HL-60/S4 treated with retinoic acid at 250 ng/mL for 4 days and 3 days (cell line): ENCODE results near the gene SPPL2C.

Experiments used
- in situ Hi-C: fragments of 300-500 bp; cut with MboI; formaldehyde crosslinking; loops from 2 replicates; pipeline ENCODE4 v1.7.0; 2022; ENCODE audit warnings: low sequenced_read_pairs

SPPL2C gene

DNA sequence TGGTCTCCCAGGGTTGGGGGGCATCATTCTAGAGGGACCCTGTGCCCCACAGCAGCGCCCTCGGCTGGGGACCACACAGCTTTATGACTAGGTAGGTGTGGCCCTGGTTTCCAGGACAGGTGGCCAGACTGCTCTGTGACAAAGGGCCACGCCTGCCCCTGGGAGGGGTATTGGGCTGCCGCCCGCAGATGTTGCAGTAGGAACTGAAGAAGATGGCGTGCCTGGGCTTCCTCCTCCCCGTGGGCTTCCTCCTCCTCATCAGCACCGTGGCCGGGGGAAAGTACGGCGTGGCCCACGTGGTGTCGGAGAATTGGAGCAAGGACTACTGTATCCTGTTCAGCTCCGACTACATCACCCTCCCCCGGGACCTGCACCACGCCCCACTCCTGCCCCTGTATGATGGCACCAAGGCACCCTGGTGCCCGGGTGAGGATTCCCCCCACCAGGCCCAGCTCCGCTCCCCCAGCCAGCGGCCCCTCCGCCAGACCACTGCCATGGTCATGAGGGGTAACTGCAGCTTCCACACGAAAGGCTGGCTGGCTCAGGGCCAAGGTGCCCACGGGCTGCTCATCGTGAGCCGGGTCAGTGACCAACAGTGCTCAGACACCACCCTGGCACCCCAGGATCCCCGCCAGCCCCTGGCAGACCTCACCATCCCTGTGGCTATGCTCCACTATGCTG, at the start of gene SPPL2C:
Gene SPPL2C, plus strand, starts transcription at position 187 of the 681 bp plus-strand sequence. Its CDS starts 26 bp downstream, at position 213.
- in situ Hi-C loops = no loop called here

GRCh38 chr17:45800816-45801215, 43.9 kb upstream of the SPPL2C start:
- in situ Hi-C loops = no loop called here

DNA sequence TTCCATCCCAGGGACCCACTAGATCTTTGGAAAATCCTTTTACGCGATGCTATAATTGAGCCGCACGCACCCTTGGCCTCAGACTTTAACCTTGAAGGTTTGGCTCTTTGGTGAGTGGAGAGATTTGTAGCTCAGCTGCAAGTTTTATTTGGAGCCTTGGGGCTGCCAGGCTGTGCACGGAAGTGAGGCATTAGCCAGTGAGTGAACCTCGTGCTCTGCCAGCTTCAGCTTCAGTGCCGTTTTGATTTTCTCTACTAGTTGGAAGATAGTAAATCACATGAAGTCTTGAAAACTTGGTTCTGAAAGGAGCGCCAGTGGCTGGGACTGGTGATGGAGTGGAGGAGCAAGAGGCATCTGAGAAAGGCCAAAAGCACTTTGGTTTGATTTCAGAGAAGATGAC, 43.3 kb upstream of the SPPL2C start:
- in situ Hi-C loops = no loop called here

DNA sequence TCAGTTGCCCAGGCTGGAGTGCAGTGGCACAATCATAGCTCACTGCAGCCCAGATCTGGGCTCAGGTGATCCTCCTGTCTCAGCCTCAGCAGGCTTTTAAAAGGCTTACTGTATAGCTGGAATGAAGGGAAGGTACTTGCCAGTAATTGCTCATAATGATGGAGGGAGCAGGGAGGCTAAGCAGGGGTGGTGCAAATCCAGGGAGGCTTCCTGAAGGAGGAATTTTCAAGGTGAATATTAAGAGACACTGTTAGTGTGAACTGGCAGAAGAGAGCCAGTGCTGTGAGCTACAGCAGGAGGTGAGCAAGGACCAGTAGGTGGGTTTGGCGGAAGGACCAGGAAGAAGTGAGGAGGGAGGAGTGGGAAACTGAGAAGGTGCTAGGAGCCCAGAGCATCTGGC, 35.8 kb upstream of the SPPL2C start:
- in situ Hi-C loops = no loop called here

DNA sequence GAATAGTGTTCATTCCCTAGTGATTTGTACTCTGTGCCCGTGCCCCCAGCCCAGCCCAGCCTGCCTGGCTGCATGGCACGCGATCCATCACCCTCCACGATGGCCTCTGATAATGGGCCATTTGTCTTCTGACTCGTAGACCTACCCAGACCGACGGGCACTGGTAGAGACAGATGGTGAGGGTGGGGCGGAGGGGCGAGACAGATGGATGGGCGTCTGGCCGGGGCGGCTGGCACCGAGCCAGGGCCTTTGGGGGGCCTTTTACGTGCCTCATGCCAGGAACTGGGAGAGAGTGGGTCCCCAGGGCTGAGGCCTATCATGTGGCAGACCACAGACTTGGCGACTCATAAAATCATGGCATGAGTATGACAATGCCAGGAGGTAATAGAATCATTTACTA, 35.2 kb upstream of the SPPL2C start:
- in situ Hi-C loops = no loop called here

DNA sequence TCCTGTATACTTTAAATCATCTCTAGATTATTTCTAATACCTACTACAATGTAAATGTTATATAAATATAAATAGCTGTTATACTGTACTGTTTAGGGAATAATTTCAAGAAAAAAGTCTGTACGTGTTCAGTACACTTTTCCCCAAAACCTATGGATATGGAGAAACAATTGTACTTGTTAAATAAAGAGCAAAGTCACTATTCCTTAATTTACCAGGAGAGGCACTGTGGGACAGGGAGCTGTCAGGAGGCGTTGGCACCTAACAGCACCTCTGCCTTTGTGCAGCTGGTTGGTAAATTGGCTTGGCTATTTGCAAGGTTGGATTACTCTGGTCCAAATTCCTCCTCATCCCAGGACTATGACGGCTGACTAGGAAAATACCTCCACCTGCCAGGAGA, 32.6 kb upstream of the SPPL2C start:
- in situ Hi-C loops = no loop called here

GRCh38 chr17:45813048-45813725, 31.5 kb upstream of the SPPL2C start:
- in situ Hi-C loops = no loop called here

- in situ Hi-C loops = no loop called here
These were observed 29.8 kb upstream of the SPPL2C start for GRCh38 chr17:45814622-45815606.

GRCh38 chr17:45815752-45816151, 28.9 kb upstream of the SPPL2C start:
- in situ Hi-C loops = no loop called here

GRCh38 chr17:45818041-45818440, 26.6 kb upstream of the SPPL2C start:
- in situ Hi-C loops = no loop called here

GRCh38 chr17:45818699-45819098, 26.0 kb upstream of the SPPL2C start:
- in situ Hi-C loops = no loop called here

- in situ Hi-C loops = loop anchor here (10.0 kb wide), 1 partner anchor 185 kb away; no protein-coding TSS in a partner anchor
These were observed 25.0 kb upstream of the SPPL2C start for GRCh38 chr17:45819632-45820031.

DNA sequence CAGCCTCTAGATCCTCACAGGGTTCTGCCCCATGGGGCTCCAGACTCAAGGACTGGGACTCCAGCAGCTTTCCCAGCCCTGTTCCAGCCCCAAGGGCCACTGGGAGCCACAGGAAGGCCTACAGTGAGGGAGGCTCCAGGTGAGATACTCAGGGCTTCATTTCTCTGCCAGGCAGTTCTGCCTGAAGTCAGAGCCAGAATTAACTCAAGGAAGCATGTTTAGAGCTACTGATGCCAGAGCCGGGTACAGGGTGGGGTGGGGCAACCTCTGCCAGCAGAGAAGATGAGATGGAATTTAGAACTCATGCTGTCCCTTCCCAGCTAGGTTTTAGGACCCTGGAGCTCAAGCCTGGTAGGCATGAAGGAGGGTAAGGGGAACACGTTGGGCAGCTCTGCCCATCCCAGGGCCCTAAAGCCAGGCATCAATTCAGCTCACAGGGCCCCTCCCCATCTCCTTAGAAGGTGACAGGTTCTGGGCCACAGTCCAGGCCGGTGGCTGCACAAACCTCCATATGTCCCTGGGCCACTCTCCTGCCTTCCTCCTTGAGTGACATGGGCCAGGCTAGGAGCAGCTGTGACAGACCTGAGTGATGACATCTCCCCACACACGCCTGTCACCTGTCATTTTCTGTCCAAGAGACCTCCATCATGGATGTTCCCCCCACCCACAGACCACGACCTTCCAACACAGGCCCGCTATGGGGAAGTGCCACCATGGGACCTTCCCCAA, 24.5 kb upstream of the SPPL2C start:
- in situ Hi-C loops = loop anchor here (10.0 kb wide), 1 partner anchor 185 kb away; no protein-coding TSS in a partner anchor

DNA sequence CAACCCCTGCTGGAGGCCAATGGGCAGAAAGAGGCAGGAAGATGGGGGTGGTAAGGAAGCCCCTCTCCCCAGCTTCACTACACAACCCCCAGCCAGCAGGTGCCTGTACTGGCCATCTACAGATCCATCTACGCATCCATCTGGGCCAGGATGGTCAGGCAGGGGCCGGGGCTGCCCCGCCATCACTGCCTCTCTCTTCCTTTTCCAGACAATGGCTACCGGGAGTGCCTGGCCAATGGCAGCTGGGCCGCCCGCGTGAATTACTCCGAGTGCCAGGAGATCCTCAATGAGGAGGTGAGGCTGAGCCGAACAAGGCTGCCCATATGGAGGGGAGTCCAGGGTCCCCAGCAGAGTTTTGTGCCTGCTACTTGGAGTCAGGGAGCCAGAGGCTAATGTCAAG, 23.5 kb upstream of the SPPL2C start:
- in situ Hi-C loops = loop anchor here (10.0 kb wide), 1 partner anchor 186 kb away; no protein-coding TSS in a partner anchor

GRCh38 chr17:45823598-45823997, 21.1 kb upstream of the SPPL2C start:
- in situ Hi-C loops = loop anchor here (10.0 kb wide), 1 partner anchor 189 kb away; no protein-coding TSS in a partner anchor

DNA sequence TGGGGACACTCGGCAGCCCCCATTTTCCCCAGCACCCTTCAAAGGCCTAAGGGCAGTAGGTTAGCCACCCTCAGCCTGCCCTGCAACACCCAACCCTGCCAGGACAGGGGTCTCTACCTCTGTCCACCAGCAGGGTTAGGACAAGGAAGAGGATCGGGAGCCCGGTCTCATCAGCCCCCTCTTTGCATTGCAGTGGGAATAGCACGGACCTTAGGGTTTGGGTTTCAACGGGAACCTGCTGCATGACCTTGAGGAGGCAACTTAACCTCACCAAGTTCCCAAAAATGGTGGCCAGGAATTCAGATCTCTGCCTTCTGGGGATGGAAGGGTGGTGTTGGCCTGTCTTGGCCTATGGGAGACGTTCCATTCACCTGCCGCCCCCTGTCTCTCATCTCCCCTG, 20.2 kb upstream of the SPPL2C start:
- in situ Hi-C loops = loop anchor here (10.0 kb wide), 1 partner anchor 190 kb away; no protein-coding TSS in a partner anchor

GRCh38 chr17:45824901-45825492, 19.7 kb upstream of the SPPL2C start:
- in situ Hi-C loops = loop anchor here (10.0 kb wide), 1 partner anchor 190 kb away; no protein-coding TSS in a partner anchor

- in situ Hi-C loops = loop anchor here (10.0 kb wide), 1 partner anchor 191 kb away; no protein-coding TSS in a partner anchor
These were observed 18.9 kb upstream of the SPPL2C start for GRCh38 chr17:45825792-45826191.

- in situ Hi-C loops = loop anchor here (10.0 kb wide), 1 partner anchor 192 kb away; no protein-coding TSS in a partner anchor
These were observed 17.6 kb upstream of the SPPL2C start for GRCh38 chr17:45826919-45827588.
